Measurements from ENCODE around the gene GATA6. TPM values are rescaled to one million over a fixed set of nuclear protein-coding genes. Genes with fewer than 3 reads are reported as not detected.

GATA6 gene
- total and polyA plus RNA-seq, 2 of the 8 experiments (the other 6 are each of a cell fraction or from before 2014, with no cell fraction given), result 0.09 TPM; not detected in 1

- TF ChIP-seq, protein P1, sequence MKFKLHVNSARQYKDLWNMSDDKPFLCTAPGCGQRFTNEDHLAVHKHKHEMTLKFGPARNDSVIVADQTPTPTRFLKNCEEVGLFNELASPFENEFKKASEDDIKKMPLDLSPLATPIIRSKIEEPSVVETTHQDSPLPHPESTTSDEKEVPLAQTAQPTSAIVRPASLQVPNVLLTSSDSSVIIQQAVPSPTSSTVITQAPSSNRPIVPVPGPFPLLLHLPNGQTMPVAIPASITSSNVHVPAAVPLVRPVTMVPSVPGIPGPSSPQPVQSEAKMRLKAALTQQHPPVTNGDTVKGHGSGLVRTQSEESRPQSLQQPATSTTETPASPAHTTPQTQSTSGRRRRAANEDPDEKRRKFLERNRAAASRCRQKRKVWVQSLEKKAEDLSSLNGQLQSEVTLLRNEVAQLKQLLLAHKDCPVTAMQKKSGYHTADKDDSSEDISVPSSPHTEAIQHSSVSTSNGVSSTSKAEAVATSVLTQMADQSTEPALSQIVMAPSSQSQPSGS (IDR thresholded peaks at IDR 0.05; ENCODE audit: low read length), result no peak
- TF ChIP-seq SUZ12 (IDR thresholded peaks at IDR 0.05; ENCODE audit: low read length) (no peak), PHF8 (conservative IDR thresholded peaks at IDR 0.05; ENCODE audit: low read depth, low read length) (no peak), EP300 (IDR thresholded peaks at IDR 0.05; ENCODE audit: borderline replicate concordance in 1 of 2, low read depth in 2 of 2, low read length in 2 of 2) (no peak)
Measured at GRCh38 chr18:22226801-22227200, 57.4 kb downstream of the GATA6 start (continued).
